Keratinocyte (primary cell): ENCODE results near the gene COL6A5. TPM values are rescaled to one million over a fixed set of nuclear protein-coding genes. Genes with fewer than 3 reads are reported as not detected.

ENCODE experiments used
- DNase-seq: peaks from one replicate; pipeline ENCODE4 v3.0.0-alpha.2; 2011; ENCODE audit warnings: low read depth, missing footprints, low spot score
- FAIRE-seq: peaks from 2 replicates; lab custom pipeline; 2011; peaks lifted over from hg19 to GRCh38; lab: Jason Lieb, UNC
- H2AFZ ChIP-seq: 2 replicates; pipeline ENCODE4 v1.6.0; 2012; ENCODE audit warnings: low read length, control low read depth, inconsistent platforms; ENCODE audit not compliant: control insufficient read depth
- H3K27ac ChIP-seq: 2 replicates; pipeline ENCODE4 v1.5.1; 2011; ENCODE audit warnings: low read length; ENCODE audit not compliant: control insufficient read depth, insufficient read depth
- H3K27me3 ChIP-seq: 3 replicates; pipeline ENCODE4 v1.6.0; 2011; ENCODE audit warnings: low read length; ENCODE audit not compliant: control insufficient read depth, insufficient read depth; ENCODE audit errors: extremely low read depth
- H3K36me3 ChIP-seq, 2 experiments: 2 replicates in 1 of 2; 3 replicates in 1 of 2; pipeline ENCODE4 v1.5.1; 2011; ENCODE audit warnings: low read length in 2 of 2, mild to moderate bottlenecking in 1 of 2; ENCODE audit not compliant: control insufficient read depth in 2 of 2, insufficient read depth in 2 of 2; ENCODE audit errors: extremely low read depth in 1 of 2
- H3K4me1 ChIP-seq: 3 replicates; pipeline ENCODE4 v1.5.1; 2011; ENCODE audit warnings: low read length; ENCODE audit not compliant: control insufficient read depth, insufficient read depth; ENCODE audit errors: extremely low read depth
- H3K4me2 ChIP-seq: 3 replicates; pipeline ENCODE4 v1.6.0; 2011; ENCODE audit warnings: low read depth, low read length; ENCODE audit not compliant: control insufficient read depth, insufficient read depth; ENCODE audit errors: extremely low read depth
- H3K4me3 ChIP-seq, 3 experiments: fragments of 200-600 bp in 1 of 3; sonication (generic) in 1 of 3; 2 replicates in 2 of 3; 3 replicates in 1 of 3; pipeline ENCODE4 v1.5.1; 2011 to 2016; ENCODE audit warnings: low read length in 3 of 3, mild to moderate bottlenecking in 3 of 3, control low read depth in 2 of 3, inconsistent platforms in 1 of 3, low read depth in 1 of 3, mixed read lengths in 1 of 3, mixed run types in 1 of 3, moderate library complexity in 1 of 3; ENCODE audit not compliant: control insufficient read depth in 2 of 3, insufficient read depth in 2 of 3; ENCODE audit errors: extremely low read depth in 1 of 3
- H3K79me2 ChIP-seq: 2 replicates; pipeline ENCODE4 v1.6.0; 2012; ENCODE audit warnings: low read length; ENCODE audit not compliant: control insufficient read depth, insufficient read depth
- H3K9ac ChIP-seq: 3 replicates; pipeline ENCODE4 v1.6.0; 2011; ENCODE audit warnings: low read length; ENCODE audit not compliant: control insufficient read depth, insufficient read depth; ENCODE audit errors: extremely low read depth
- H3K9me1 ChIP-seq: 3 replicates; pipeline ENCODE4 v1.6.0; 2011; ENCODE audit warnings: low read length; ENCODE audit not compliant: control insufficient read depth, insufficient read depth; ENCODE audit errors: extremely low read depth
- H3K9me3 ChIP-seq: 2 replicates; pipeline ENCODE4 v1.5.1; 2012; ENCODE audit warnings: low read depth, low read length; ENCODE audit not compliant: control insufficient read depth
- H4K20me1 ChIP-seq: 3 replicates; pipeline ENCODE4 v1.6.0; 2011; ENCODE audit warnings: low read length; ENCODE audit not compliant: control insufficient read depth, insufficient read depth; ENCODE audit errors: extremely low read depth
- EZH2 ChIP-seq: IDR thresholded peaks from one replicate; pipeline ENCODE4 v1.6.1; 2012; ENCODE audit warnings: inconsistent platforms, mild to moderate bottlenecking, low read length, moderate library complexity
- dilution Hi-C: fragments of 300-500 bp; cut with MboI; formaldehyde crosslinking; loops from one replicate; pipeline ENCODE4 v1.7.0; 2020; ENCODE audit warnings: low sequenced_read_pairs; ENCODE audit not compliant: extremely low pct_ligation_motif_present
- polyA plus RNA-seq, 5 experiments: library from polyadenylated mRNA; depleted of rRNA in 3 of 5; stranded (reverse) in 3 of 5; stranded (forward) in 1 of 5; unstranded in 1 of 5; fragments of >200 nt; gene quantifications; 1 replicate in 1 of 5; 2 replicates in 3 of 5; 3 replicates in 1 of 5; pipeline versions ENCODE4 v1.2.1 to v1.2.3, GENCODE V29; 2011 to 2012; ENCODE audit warnings: missing spikeins in 2 of 5, low read depth in 1 of 5, low replicate concordance in 1 of 5
- TF ChIP-seq, protein P1 (sequence below), 3 experiments: IDR thresholded peaks in 1 of 3; conservative IDR thresholded peaks in 1 of 3; optimal IDR thresholded peaks in 1 of 3; 2 replicates in 2 of 3; 3 replicates in 1 of 3; pipeline versions ENCODE3 to v1.5.1; 2011; ENCODE audit warnings: low read length in 3 of 3, mild to moderate bottlenecking in 3 of 3, moderate library complexity in 2 of 3, control low read depth in 1 of 3, inconsistent platforms in 1 of 3; ENCODE audit not compliant: insufficient read depth in 2 of 3; ENCODE audit errors: extremely low read depth in 1 of 3

COL6A5 gene
- polyA plus RNA-seq, 1 donor (not counting 4 experiments of a cell fraction or from before 2014, with no cell fraction given) = not detected

GRCh38 chr3:130463221-130463620 lies 117.7 kb downstream of the COL6A5 start:
- Histone ChIP-seq H2AFZ (no peak overlapping the region), H3K36me3 (no peaks in the 10 kb centered on the region), H4K20me1 (no peaks in the 10 kb centered on the region), H3K4me2 (no peak overlapping the region), H3K4me1 (no peaks in the 10 kb centered on the region), H3K4me3 (no peak overlapping the region), H3K9ac (no peak overlapping the region), H3K27me3 (no peaks in the 10 kb centered on the region), H3K9me1 (no peaks in the 10 kb centered on the region), H3K9me3 (no peaks in the 10 kb centered on the region), H3K79me2 (no peaks in the 10 kb centered on the region), H3K27ac (no peak overlapping the region)
- FAIRE-seq = no peak
- DNase-seq = no peak
- dilution Hi-C loops = no loop called here
- TF ChIP-seq, protein P1, sequence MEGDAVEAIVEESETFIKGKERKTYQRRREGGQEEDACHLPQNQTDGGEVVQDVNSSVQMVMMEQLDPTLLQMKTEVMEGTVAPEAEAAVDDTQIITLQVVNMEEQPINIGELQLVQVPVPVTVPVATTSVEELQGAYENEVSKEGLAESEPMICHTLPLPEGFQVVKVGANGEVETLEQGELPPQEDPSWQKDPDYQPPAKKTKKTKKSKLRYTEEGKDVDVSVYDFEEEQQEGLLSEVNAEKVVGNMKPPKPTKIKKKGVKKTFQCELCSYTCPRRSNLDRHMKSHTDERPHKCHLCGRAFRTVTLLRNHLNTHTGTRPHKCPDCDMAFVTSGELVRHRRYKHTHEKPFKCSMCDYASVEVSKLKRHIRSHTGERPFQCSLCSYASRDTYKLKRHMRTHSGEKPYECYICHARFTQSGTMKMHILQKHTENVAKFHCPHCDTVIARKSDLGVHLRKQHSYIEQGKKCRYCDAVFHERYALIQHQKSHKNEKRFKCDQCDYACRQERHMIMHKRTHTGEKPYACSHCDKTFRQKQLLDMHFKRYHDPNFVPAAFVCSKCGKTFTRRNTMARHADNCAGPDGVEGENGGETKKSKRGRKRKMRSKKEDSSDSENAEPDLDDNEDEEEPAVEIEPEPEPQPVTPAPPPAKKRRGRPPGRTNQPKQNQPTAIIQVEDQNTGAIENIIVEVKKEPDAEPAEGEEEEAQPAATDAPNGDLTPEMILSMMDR (optimal IDR thresholded peaks at IDR 0.05 in 1 of 3, IDR thresholded peaks at IDR 0.05 in 1 of 3, conservative IDR thresholded peaks at IDR 0.05 in 1 of 3; ENCODE audit: extremely low read depth in 1 of 3, insufficient read depth in 2 of 3, low read length in 3 of 3) = no peak
- no peak for TF ChIP-seq EZH2

DNA sequence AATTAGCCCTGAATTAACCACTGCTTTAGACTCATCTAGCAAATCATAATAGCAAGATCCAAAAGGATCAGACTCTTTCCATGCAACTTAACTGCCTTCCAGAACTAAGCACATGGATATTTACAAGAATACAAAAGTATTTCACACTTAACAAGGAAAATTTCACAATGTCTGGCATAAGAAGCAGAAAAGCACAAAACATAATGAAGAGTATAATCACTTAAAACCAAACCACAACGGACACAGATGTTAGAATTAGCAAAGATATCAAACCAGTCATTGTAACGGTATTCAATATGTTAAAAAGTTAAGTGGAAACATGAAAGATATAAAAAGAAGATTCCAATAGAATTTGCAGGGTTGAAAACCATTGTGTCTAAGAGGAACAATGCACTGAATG lies 120.0 kb downstream of the COL6A5 start:
- Histone ChIP-seq H3K9me1 (no peaks in the 10 kb centered on the region), H3K4me2 (no peak overlapping the region), H4K20me1 (no peaks in the 10 kb centered on the region), H3K9ac (no peak overlapping the region), H3K9me3 (no peaks in the 10 kb centered on the region), H3K27ac (no peak overlapping the region), H3K79me2 (no peaks in the 10 kb centered on the region), H3K4me3 (no peak overlapping the region), H3K27me3 (no peaks in the 10 kb centered on the region), H3K36me3 (no peaks in the 10 kb centered on the region), H3K4me1 (peaks cover 6% of the 10 kb centered on the region), H2AFZ (no peak overlapping the region)
- no peak for DNase-seq
- dilution Hi-C loops = no loop called here
- no peak for FAIRE-seq
- TF ChIP-seq, protein P1 (optimal IDR thresholded peaks at IDR 0.05 in 1 of 3, IDR thresholded peaks at IDR 0.05 in 1 of 3, conservative IDR thresholded peaks at IDR 0.05 in 1 of 3; ENCODE audit: extremely low read depth in 1 of 3, insufficient read depth in 2 of 3, low read length in 3 of 3) = no peak
- no peak for TF ChIP-seq EZH2
